ENCODE results near the gene ACTRT2. TPM values are rescaled to one million over a fixed set of nuclear protein-coding genes. Genes with fewer than 3 reads are reported as not detected.
A peak's percentile ranks its signal among the peaks of the same experiment; 100 is the strongest.

The ACTRT2 gene
- total RNA-seq, 4 donors from 2014 or later: not detected

- no peaks in the 10 kb centered on the region for H3K27me3 ChIP-seq
- H3K4me3 ChIP-seq: no peak overlapping the region
- DNase-seq: no peak
- H3K27ac ChIP-seq: no peak overlapping the region
- H3K36me3 ChIP-seq: no peaks in the 10 kb centered on the region
- no peaks in the 10 kb centered on the region for H3K4me1 ChIP-seq
- no peaks in the 10 kb centered on the region for H3K9me3 ChIP-seq
- TF ChIP-seq, protein P1, sequence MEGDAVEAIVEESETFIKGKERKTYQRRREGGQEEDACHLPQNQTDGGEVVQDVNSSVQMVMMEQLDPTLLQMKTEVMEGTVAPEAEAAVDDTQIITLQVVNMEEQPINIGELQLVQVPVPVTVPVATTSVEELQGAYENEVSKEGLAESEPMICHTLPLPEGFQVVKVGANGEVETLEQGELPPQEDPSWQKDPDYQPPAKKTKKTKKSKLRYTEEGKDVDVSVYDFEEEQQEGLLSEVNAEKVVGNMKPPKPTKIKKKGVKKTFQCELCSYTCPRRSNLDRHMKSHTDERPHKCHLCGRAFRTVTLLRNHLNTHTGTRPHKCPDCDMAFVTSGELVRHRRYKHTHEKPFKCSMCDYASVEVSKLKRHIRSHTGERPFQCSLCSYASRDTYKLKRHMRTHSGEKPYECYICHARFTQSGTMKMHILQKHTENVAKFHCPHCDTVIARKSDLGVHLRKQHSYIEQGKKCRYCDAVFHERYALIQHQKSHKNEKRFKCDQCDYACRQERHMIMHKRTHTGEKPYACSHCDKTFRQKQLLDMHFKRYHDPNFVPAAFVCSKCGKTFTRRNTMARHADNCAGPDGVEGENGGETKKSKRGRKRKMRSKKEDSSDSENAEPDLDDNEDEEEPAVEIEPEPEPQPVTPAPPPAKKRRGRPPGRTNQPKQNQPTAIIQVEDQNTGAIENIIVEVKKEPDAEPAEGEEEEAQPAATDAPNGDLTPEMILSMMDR (IDR thresholded peaks at IDR 0.05): no peak
- no peak for TF ChIP-seq POLR2A (IDR thresholded peaks at IDR 0.05)
Measured at GRCh38 chr1:2985694-2986548, 35.3 kb upstream of the ACTRT2 start.

GRCh38 chr1:2986549-2987305, 34.5 kb upstream of the ACTRT2 start:
- TF ChIP-seq, protein P1 (IDR thresholded peaks at IDR 0.05): no peak
- no peak for TF ChIP-seq POLR2A (IDR thresholded peaks at IDR 0.05)
- Histone ChIP-seq H3K27me3 (no peaks in the 10 kb centered on the region), H3K36me3 (no peaks in the 10 kb centered on the region), H3K9me3 (no peaks in the 10 kb centered on the region), H3K27ac (no peak overlapping the region), H3K4me3 (no peak overlapping the region), H3K4me1 (no peaks in the 10 kb centered on the region)
- peak in 1 of 3 donors; percentile 18 for DNase-seq

DNA sequence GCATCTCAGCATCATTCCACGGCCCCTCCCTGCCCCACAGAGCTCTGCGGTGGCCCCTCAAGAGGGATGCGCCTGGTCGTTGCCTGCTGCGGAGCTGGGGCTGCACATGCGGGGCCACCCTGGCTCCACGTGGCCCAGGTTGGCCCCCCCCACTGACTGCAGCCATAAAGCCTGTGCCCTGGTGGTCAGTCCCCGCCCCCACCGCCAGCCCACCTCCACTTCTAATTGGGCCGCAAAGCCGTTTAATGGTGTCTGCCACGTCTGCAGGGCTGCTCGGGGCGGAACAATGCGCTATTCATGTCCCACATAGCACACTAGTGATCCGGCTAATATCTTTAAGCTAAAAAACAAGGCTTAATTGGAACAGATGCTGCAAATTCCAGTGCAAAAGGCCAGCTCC, 33.5 kb upstream of the ACTRT2 start:
- no peaks in the 10 kb centered on the region for H3K27me3 ChIP-seq
- TF ChIP-seq, protein P1 (IDR thresholded peaks at IDR 0.05): no peak
- TF ChIP-seq POLR2A (IDR thresholded peaks at IDR 0.05): no peak
- no peak overlapping the region for H3K27ac ChIP-seq
- DNase-seq: peak in 2 of 3 donors; percentile 32 to 34
- H3K4me3 ChIP-seq: no peak overlapping the region
- H3K4me1 ChIP-seq: no peaks in the 10 kb centered on the region
- no peaks in the 10 kb centered on the region for H3K36me3 ChIP-seq
- no peaks in the 10 kb centered on the region for H3K9me3 ChIP-seq

DNA sequence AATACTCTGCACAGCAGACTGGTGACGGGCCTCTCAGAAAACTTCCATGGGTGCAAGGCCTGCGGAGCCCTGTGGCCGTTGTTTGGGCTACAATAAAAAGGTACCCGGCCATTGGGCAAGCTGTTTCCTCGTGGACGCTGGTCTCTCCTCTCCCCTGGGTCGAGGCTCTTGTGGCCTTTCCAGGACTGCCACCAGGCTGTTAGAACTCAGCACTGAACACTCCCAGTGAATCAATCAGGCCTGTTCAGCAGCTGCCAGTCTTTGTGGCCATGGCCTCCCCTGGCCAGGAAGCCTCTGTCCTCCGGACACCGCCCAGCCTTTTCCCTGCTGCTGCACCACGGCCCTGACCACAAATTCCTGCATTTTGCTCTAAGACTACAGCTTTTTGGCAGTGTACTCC, 33.0 kb upstream of the ACTRT2 start:
- no peak overlapping the region for H3K27ac ChIP-seq
- H3K4me1 ChIP-seq: no peaks in the 10 kb centered on the region
- H3K36me3 ChIP-seq: no peaks in the 10 kb centered on the region
- no peaks in the 10 kb centered on the region for H3K9me3 ChIP-seq
- H3K4me3 ChIP-seq: no peak overlapping the region
- TF ChIP-seq, protein P1 (IDR thresholded peaks at IDR 0.05): no peak
- TF ChIP-seq POLR2A (IDR thresholded peaks at IDR 0.05): no peak
- DNase-seq: peak in 2 of 3 donors; percentile 18 to 32
- no peaks in the 10 kb centered on the region for H3K27me3 ChIP-seq

GRCh38 chr1:2989185-2989584, 32.1 kb upstream of the ACTRT2 start:
- no peak for DNase-seq
- H3K9me3 ChIP-seq: no peaks in the 10 kb centered on the region
- TF ChIP-seq, protein P1 (IDR thresholded peaks at IDR 0.05): no peak
- TF ChIP-seq POLR2A (IDR thresholded peaks at IDR 0.05): no peak
- H3K4me1 ChIP-seq: no peaks in the 10 kb centered on the region
- no peak overlapping the region for H3K27ac ChIP-seq
- no peaks in the 10 kb centered on the region for H3K36me3 ChIP-seq
- H3K27me3 ChIP-seq: no peaks in the 10 kb centered on the region
- no peak overlapping the region for H3K4me3 ChIP-seq

Data from Peyer's patch (tissue), 4 donors.